ENCODE data around the gene HNRNPK.

DNA sequence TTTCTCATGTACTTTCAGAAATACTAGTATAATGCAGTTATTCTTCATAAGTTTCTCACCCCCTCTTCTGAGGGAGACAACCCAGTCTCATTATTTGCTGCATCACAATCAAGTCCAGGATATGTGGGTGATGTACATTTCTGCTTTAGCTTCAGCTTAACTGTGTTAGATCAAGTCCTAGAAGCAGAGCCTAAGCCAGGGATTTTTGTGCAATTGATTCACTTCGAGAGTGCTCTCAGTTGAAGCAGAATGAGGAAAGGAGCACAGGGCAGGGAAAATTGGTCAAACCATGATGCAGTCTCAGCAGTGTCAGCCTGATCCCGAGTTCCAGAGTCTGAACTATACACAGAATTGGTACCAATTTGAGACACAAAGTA, 15.1 kb downstream of the HNRNPK start:
- TF ChIP-seq POLR2A (IDR thresholded peaks at IDR 0.05), result no peak
- TF ChIP-seq, protein P1, sequence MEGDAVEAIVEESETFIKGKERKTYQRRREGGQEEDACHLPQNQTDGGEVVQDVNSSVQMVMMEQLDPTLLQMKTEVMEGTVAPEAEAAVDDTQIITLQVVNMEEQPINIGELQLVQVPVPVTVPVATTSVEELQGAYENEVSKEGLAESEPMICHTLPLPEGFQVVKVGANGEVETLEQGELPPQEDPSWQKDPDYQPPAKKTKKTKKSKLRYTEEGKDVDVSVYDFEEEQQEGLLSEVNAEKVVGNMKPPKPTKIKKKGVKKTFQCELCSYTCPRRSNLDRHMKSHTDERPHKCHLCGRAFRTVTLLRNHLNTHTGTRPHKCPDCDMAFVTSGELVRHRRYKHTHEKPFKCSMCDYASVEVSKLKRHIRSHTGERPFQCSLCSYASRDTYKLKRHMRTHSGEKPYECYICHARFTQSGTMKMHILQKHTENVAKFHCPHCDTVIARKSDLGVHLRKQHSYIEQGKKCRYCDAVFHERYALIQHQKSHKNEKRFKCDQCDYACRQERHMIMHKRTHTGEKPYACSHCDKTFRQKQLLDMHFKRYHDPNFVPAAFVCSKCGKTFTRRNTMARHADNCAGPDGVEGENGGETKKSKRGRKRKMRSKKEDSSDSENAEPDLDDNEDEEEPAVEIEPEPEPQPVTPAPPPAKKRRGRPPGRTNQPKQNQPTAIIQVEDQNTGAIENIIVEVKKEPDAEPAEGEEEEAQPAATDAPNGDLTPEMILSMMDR (IDR thresholded peaks at IDR 0.05), result no peak
